SJCRH30 (cell line): ENCODE results near the gene PPP2R5C. TPM values are rescaled to one million over a fixed set of nuclear protein-coding genes. Genes with fewer than 3 reads are reported as not detected.

Source experiments
- DNase-seq, 2 experiments: peaks; one replicate each; pipeline ENCODE4 v3.0.0-alpha.2; 2015 to 2020
- H3K27ac ChIP-seq: fragments of 250-450 bp; sonication (Bioruptor Pico); 2 replicates; pipeline ENCODE4 v1.5.1; 2020; ENCODE audit warnings: mild to moderate bottlenecking, moderate library complexity
- H3K27me3 ChIP-seq: fragments of 250-450 bp; sonication (Bioruptor Pico); 2 replicates; pipeline ENCODE4 v1.5.1; 2020; ENCODE audit warnings: mild to moderate bottlenecking, moderate library complexity
- H3K36me3 ChIP-seq: fragments of 250-450 bp; sonication (Bioruptor Pico); 2 replicates; pipeline ENCODE4 v1.5.1; 2020; ENCODE audit warnings: mild to moderate bottlenecking, moderate library complexity
- H3K4me1 ChIP-seq: fragments of 250-450 bp; sonication (Bioruptor Pico); 2 replicates; pipeline ENCODE4 v1.5.1; 2020; ENCODE audit warnings: mild to moderate bottlenecking, moderate library complexity
- H3K4me3 ChIP-seq: fragments of 250-450 bp; sonication (Bioruptor Pico); 2 replicates; pipeline ENCODE4 v1.5.1; 2020; ENCODE audit warnings: mild to moderate bottlenecking, moderate library complexity
- H3K9me3 ChIP-seq: fragments of 250-450 bp; sonication (Bioruptor Pico); replicated peaks from 2 replicates; pipeline ENCODE4 v1.5.1; 2020; ENCODE audit warnings: mild to moderate bottlenecking, moderate library complexity
- total RNA-seq: library from RNA; depleted of rRNA; stranded (reverse); fragments of >200 nt; shearing (Covaris generic); gene quantifications from 2 replicates; pipeline ENCODE4 v1.2.3, GENCODE V29; 2014

The PPP2R5C gene
- total RNA-seq, 1 experiment from 2014 or later = 161 TPM

DNA sequence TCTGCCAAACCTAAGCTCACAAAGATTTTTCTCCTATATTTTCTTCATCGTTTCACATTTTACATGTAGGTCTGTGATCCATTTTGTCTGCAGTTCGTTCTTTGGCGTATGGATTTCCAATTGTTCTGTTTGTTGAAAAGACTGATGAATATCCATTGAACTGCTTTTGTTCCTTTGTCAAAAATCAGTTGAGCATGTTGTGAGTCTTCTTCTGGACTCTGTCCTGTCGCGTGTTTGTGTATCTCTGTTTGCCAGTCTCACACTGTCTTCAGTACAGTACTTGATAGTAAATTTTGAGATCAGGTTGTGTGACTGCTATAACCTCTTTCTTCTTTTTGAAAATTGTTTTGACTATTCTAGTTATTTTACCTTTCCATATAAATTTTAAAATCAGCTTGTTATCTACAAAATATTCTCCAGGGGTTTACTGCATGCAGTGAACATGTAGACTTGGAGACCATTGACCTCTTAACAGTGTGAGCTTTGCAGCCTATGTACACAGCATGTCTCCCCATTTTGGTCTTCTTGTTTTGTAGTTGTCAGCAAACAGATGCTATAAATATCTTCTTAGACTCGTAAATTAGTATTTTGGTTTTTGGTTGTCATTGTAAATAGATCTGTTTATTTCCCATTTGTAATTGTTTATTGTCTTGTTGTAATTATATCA, 108.9 kb downstream of the PPP2R5C start:
- Histone ChIP-seq H3K36me3 (peaks cover 3% of the 10 kb centered on the region; the same call in 1 of the 2 replicates), H3K4me1 (no peaks in the 10 kb centered on the region), H3K4me3 (no peak overlapping the region), H3K27me3 (no peaks in the 10 kb centered on the region), H3K9me3 (no peaks in the 10 kb centered on the region), H3K27ac (no peak overlapping the region)
- DNase-seq = no peak

DNA sequence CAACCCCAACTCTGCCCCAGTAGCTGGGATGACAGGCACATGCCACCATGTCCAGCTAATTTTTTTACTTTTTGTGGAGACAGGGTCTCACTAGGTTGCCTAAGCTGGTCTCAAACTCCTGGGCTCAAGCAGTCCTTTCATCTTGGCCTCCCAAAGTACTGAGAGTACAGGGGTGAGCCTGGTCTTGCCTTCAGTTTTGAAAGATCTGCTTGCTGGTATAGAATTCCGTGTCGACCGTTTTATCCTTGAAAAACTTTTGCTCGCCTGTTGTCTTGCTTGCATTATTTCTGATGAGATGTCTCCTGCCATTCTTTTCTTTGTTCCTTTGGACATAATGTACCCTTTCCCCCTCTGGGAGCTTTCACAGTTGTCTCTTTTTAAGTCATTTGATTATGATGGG, 110.8 kb downstream of the PPP2R5C start:
- Histone ChIP-seq H3K4me1 (peaks cover 4% of the 10 kb centered on the region; the same call in 1 of the 2 replicates), H3K36me3 (peaks cover 3% of the 10 kb centered on the region; the same call in 1 of the 2 replicates), H3K27me3 (no peaks in the 10 kb centered on the region), H3K9me3 (no peaks in the 10 kb centered on the region), H3K27ac (no peak overlapping the region), H3K4me3 (no peak overlapping the region)
- no peak for DNase-seq

DNA sequence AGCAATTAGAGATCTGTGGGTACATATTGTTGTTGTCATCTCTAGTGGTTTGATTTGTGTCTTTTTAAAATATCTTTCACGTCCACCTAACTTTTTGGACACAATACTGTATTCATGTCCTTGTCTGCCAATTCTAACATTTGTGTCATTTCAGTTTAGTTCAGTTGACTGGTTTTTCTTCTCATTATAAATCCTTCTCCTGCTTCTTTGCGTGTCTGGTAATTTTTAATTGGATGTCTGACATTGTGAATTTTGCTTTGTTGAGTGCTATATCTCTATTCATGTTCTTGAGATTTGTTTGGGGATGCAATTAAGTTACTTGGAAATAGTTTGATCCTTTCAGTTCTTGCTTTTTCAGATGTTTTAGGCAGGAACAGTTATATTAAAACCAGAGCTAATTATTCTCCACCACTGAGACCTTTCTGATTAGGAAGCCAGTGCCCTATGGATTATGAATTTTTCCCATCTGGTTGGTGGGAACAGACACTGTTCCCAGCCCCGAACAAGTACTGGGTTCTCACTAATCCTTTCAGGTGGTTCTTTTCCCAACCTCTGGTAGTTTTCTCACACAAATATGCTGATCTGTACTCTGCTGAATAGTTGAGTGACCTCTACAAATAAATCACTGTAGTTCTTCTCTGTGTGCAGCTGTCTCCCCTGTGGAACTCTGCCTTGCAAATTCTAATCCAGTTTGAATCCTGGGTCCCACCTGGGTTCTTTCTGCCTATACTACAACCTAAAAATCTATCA, 111.7 kb downstream of the PPP2R5C start:
- peaks cover 13% of the 10 kb centered on the region for H3K4me1 ChIP-seq
- no peaks in the 10 kb centered on the region for H3K27me3 ChIP-seq
- peaks cover 3% of the 10 kb centered on the region; the same call in 1 of the 2 replicates for H3K36me3 ChIP-seq
- no peak overlapping the region for H3K27ac ChIP-seq
- DNase-seq = no peak
- no peak overlapping the region for H3K4me3 ChIP-seq
- H3K9me3 ChIP-seq = no peaks in the 10 kb centered on the region

DNA sequence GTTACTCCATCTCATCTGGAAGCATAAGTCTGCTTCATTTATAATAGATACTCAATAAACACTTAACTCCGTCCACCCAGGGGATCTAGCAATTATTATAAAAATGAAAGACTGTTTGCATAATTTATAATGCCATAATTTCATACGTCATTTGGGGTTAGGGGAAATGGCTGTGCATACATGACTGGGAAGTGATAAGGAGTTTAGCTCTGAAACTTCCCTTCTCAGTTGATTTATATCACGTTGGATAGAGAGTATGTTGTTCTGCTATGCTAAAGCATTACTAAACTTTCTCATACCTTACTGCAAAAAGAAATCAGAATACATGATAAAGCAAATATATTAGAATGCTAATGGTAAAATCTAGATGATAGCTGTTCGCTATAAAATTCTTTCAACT, 112.5 kb downstream of the PPP2R5C start:
- peaks cover 21% of the 10 kb centered on the region for H3K4me1 ChIP-seq
- no peak overlapping the region for H3K27ac ChIP-seq
- H3K36me3 ChIP-seq = peaks cover 3% of the 10 kb centered on the region; the same call in 1 of the 2 replicates
- H3K4me3 ChIP-seq = no peak overlapping the region
- DNase-seq = no peak
- no peaks in the 10 kb centered on the region for H3K9me3 ChIP-seq
- H3K27me3 ChIP-seq = no peaks in the 10 kb centered on the region

DNA sequence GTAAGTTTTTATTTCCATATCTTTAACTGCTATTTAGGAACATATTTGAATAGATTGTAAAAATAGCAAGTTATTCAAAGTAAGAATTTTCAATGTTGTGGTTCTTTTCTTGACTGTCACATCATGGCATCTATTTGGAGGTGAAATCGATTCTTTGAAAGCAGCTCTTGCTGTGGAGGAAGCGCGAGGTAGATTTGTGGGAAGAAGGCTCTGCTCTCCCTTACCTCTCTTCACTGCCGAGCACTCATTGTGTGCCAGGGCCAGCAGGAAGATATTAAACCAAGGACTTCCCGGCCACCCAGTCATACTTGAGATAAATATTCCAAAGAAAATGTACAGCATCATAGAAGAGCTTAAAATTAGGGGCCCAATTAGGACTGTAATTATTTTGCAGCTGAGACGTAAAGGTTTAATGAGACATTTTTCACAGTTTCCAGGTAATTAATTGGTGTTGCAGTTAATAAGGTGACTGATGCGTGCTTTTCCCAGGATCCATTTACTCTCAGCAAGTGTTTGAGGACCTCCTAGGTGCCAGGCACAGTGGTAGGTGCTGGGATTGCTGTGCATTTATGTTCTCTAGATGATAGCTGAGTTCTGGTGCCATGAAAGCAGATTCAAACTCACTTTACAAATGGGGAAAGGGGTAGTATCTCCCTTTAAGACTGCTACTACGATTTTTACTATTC, 113.7 kb downstream of the PPP2R5C start:
- peaks cover 3% of the 10 kb centered on the region; the same call in 1 of the 2 replicates for H3K36me3 ChIP-seq
- H3K4me3 ChIP-seq = no peak overlapping the region
- no peaks in the 10 kb centered on the region for H3K9me3 ChIP-seq
- no peak for DNase-seq
- no peak overlapping the region for H3K27ac ChIP-seq
- H3K4me1 ChIP-seq = peaks cover 27% of the 10 kb centered on the region
- no peaks in the 10 kb centered on the region for H3K27me3 ChIP-seq

DNA sequence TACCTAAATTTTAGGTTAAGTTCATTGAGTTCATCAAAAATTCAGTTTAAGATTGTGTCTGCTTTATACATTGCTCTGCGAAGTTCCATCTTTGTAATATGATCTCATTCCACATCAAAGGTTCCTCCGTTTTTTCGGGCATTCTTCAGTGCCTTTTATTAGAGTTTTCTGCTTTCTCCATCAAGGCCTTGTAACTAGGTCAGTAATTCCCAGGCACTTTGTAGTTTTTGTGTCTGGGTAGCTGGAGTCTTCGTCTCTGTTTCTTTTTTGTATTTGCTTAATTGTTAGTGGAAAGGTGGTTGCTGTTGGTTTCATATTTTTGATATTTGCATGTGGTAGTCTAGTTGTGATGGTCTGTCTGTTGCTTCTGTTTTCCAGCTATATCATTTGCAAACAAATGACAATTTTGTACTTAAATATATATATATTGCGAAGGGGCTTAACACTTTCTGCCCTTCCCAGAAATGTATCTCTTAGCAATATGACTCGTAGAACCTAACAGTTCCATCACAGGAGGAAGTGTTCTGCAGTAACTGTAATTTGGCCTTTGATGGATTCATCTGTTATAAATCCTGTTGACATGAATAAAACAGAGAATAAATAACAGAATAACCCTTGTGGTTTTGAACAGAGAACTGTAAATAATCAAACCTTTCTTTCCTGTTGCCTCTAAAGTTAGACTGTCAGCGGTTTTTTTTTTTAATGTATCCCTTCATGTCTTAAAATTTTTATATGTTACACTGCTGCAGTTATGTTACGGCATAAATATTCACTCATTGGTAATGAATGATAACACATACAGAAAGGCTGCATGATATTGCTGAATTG, 114.4 kb downstream of the PPP2R5C start:
- no peak for DNase-seq
- H3K27me3 ChIP-seq = no peaks in the 10 kb centered on the region
- H3K9me3 ChIP-seq = no peaks in the 10 kb centered on the region
- H3K4me3 ChIP-seq = no peak overlapping the region
- H3K36me3 ChIP-seq = peaks cover 3% of the 10 kb centered on the region; the same call in 1 of the 2 replicates
- H3K27ac ChIP-seq = no peak overlapping the region
- H3K4me1 ChIP-seq = peaks cover 27% of the 10 kb centered on the region

DNA sequence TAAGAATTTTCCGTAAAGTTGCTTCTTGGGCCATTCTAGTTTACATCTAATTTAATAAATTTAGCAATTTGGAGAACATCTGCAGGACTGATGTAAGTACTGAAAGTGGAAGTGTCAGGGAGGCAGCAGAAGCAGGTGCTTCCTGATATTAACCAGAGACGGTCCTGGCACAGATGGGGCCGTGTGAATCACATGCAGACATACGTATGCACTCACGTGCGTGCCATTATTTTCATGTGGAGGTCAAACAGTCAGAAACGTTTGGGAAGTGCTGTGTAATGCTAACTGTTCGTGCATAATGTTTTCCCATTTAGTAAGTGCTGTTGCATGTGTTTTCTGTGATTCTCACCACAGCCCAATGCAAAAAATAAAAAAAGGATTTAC, 115.0 kb downstream of the PPP2R5C start:
- Histone ChIP-seq H3K4me1 (peaks cover 27% of the 10 kb centered on the region), H3K36me3 (peaks cover 3% of the 10 kb centered on the region; the same call in 1 of the 2 replicates), H3K27ac (no peak overlapping the region), H3K4me3 (no peak overlapping the region), H3K9me3 (no peaks in the 10 kb centered on the region), H3K27me3 (no peaks in the 10 kb centered on the region)
- no peak for DNase-seq

DNA sequence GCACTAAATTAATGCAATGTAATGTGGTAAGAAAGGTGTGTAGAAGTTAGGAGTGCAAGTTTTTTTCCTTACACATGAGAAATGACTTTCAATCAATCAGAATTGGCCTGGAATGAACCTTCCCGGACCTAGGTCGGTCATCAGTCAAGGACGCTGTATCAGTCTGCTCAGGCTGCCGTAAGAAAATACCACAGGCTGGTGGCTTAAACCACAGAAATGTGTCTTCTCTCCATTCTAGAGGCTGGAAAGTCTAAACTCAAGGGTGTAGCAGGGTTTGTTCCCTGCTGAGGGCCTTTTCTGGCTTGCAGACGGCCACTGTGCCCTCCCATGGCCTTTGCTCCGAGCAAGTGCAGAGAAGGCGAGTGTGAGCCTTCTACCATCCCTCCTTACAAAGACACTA, 116.3 kb downstream of the PPP2R5C start:
- no peaks in the 10 kb centered on the region for H3K9me3 ChIP-seq
- no peaks in the 10 kb centered on the region for H3K27me3 ChIP-seq
- H3K36me3 ChIP-seq = peaks cover 3% of the 10 kb centered on the region; the same call in 1 of the 2 replicates
- no peak for DNase-seq
- H3K27ac ChIP-seq = no peak overlapping the region
- H3K4me1 ChIP-seq = peaks cover 27% of the 10 kb centered on the region
- H3K4me3 ChIP-seq = no peak overlapping the region

DNA sequence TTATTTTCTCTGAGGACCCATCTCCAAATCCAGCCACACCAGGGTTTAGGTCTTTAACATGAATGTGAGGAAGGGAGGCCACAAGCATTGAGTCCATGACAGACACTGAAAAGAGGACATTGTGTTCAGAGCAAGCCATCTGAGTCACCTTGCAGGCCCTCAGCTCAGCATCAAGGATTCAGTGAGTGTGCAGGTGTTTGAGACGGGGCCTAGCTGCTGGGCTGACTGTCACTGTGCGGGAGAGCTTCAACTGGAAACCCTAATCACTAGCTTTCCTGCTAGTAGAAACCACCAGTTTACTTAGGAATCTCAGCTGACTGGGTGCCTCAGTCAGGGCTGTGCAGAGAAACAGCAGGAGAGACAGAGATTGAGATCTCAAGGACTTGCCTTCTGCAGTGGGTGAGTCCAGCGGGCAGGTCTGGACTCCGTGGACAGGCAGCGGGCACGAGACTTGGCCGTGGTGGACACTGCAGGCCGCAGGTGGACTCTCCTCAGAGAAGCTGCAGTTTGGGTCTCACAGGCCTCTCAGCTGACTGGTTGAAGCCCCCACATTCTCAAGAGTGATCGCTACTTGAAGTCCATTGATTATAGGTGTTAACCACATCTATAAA, 116.8 kb downstream of the PPP2R5C start:
- no peaks in the 10 kb centered on the region for H3K9me3 ChIP-seq
- peak; percentile 31 to 41 for DNase-seq
- H3K4me1 ChIP-seq = peaks cover 27% of the 10 kb centered on the region
- H3K27me3 ChIP-seq = no peaks in the 10 kb centered on the region
- no peak overlapping the region for H3K27ac ChIP-seq
- H3K4me3 ChIP-seq = no peak overlapping the region
- peaks cover 6% of the 10 kb centered on the region for H3K36me3 ChIP-seq

DNA sequence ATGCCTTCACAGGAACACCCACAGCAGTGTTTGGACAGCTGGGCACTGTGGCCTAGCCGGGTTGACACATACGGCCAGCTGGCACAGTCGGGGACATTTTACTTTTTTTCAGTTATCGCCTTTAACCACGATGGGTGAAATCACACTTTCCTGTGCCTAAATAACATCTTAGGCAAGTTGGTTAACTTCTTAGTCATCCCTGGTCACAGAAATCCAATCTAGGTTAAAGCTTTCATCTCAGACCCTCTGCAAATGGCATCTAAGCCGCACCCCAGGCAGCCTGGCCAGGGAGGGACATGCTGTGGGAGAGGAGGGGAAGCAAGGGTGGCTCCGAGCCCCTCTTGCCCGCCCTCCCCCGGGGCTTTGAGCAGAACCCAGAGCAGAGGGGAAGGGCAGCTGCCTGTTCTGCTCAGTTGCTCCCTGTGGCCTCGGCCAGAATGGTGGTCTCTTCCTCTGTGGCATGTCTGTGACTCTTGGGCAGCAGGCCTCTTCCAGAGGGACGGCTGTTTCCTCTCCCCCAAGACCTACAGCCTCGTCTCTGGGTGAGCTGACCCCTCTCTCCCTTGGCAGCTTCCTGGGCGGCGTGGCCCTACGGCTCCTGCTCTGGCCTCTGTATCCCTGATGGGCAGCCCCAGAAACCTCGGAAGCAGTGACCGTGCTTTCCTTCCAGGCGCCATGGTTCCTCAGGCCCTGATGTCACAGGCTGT, 117.5 kb downstream of the PPP2R5C start:
- peak; percentile 76 to 77 for DNase-seq
- Histone ChIP-seq H3K9me3 (no peaks in the 10 kb centered on the region), H3K36me3 (peaks cover 12% of the 10 kb centered on the region), H3K27ac (no peak overlapping the region), H3K4me3 (no peak overlapping the region), H3K27me3 (no peaks in the 10 kb centered on the region), H3K4me1 (peaks cover 27% of the 10 kb centered on the region)

DNA sequence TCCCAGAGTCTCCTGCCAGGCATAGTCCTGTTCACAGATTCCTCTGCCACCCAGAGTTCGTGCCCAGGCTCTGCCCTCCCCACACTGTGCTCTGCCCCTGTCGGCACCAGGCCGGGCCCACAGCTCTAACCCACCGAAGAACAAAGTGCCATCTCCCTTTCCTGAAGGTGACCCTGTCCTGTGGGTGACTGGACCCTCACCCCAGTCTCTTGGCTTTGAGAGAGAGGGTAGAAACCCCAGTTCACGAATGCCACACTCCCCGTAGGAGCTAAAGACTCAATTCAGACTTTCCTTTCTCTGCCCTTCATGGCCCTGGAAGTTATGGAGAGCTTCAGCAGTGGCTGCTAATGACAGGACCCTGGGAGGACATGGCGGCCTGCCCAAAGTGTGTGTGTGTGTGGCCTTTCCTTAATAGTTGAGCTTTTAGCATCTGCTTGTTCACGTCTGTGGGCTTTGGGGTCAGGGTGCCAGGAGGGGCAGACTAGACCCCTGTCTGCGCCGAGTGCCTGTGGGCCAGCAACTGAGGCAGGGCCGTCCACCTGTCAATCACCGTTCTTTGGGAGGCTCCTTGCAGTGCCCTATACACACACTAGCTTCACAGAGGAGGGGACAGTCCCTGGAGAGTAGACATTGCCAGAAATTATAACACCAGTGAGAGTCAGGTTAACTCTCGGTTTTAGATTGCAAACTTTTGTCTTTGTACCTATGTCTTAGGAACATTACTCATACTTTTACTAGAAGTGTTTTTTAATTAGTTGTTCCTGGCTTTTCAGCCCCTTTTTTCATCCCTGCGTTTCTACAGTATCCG, 118.2 kb downstream of the PPP2R5C start:
- H3K4me3 ChIP-seq = no peak overlapping the region
- no peaks in the 10 kb centered on the region for H3K27me3 ChIP-seq
- DNase-seq = peak in 1 of 2 experiments; percentile 13
- no peak overlapping the region for H3K27ac ChIP-seq
- H3K4me1 ChIP-seq = peaks cover 27% of the 10 kb centered on the region
- H3K9me3 ChIP-seq = no peaks in the 10 kb centered on the region
- H3K36me3 ChIP-seq = peaks cover 17% of the 10 kb centered on the region

DNA sequence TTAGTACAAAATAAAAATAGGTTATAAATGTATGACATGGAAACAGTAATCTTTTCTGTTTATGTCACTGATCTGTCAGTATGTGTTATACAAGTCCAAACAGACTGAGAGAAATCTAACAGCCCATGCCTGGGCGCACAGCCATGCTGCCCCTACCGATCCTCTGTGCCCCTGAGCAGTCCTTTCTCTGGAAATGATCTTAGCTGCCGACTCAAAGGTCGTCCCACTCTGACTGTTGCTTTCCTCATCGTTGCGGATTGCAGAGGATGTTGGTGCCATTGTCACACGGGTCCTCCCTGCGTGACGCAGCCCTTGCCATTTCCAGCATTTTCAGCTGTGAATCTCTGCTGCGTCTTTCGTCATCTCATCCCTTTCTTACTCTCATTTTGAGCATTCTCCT, 119.9 kb downstream of the PPP2R5C start:
- H3K4me3 ChIP-seq = no peak overlapping the region
- no peak for DNase-seq
- no peaks in the 10 kb centered on the region for H3K27me3 ChIP-seq
- H3K9me3 ChIP-seq = no peaks in the 10 kb centered on the region; the same call in 1 of the 2 replicates
- peaks cover 30% of the 10 kb centered on the region for H3K36me3 ChIP-seq
- H3K4me1 ChIP-seq = peaks cover 27% of the 10 kb centered on the region
- no peak overlapping the region for H3K27ac ChIP-seq
